Gastrocnemius medialis (tissue), 4 donors: ENCODE measurements around the gene CSTF1. TPM values are rescaled to one million over a fixed set of nuclear protein-coding genes. Genes with fewer than 3 reads are reported as not detected.
A peak's percentile ranks its signal among the peaks of the same experiment; 100 is the strongest.

Source experiments
- ATAC-seq, 2 donors: fragments of 150-250 bp; one replicate each; pipeline ENCODE4 v1.9.1; 2016
- DNase-seq, 2 donors: peaks; one replicate each; pipeline ENCODE4 v3.0.0-alpha.2; 2019
- H3K27ac ChIP-seq, 4 donors: fragments of 200-600 bp; sonication (generic); 1 replicate in 1 of 4; 2 replicates in 3 of 4; pipeline ENCODE4 v1.5.1; 2016 to 2018; ENCODE audit warnings: mild to moderate bottlenecking in 2 of 4, moderate library complexity in 1 of 4
- H3K27me3 ChIP-seq, 3 donors: fragments of 200-600 bp; sonication (generic) in 2 of 3; 1 replicate in 1 of 3; 2 replicates in 2 of 3; pipeline versions ENCODE4 v1.5.1 to v1.6.0; 2016 to 2019; ENCODE audit warnings: mild to moderate bottlenecking in 1 of 3, moderate library complexity in 1 of 3
- H3K36me3 ChIP-seq, 2 donors: fragments of 200-600 bp; sonication (generic) in 1 of 2; one replicate each; pipeline ENCODE4 v1.5.1; 2017 to 2018
- H3K4me1 ChIP-seq, 2 donors: fragments of 200-600 bp; sonication (generic) in 1 of 2; one replicate each; pipeline ENCODE4 v1.5.1; 2016 to 2017; ENCODE audit warnings: mild to moderate bottlenecking in 2 of 2
- H3K4me3 ChIP-seq, 4 donors: fragments of 200-600 bp; sonication (generic) in 3 of 4; 1 replicate in 1 of 4; 2 replicates in 3 of 4; pipeline ENCODE4 v1.5.1; 2016 to 2019; ENCODE audit warnings: mild to moderate bottlenecking in 2 of 4
- H3K9me3 ChIP-seq, 3 donors: fragments of 200-600 bp; sonication (generic) in 2 of 3; 1 replicate in 1 of 3; 2 replicates in 2 of 3; pipeline ENCODE4 v1.5.1; 2016 to 2019
- POLR2A ChIP-seq, 2 donors: fragments of 450-650 bp; IDR thresholded peaks; one replicate each; pipeline ENCODE4 v1.6.1; 2017; ENCODE audit warnings: antibody characterized with exemption in 2 of 2, mild to moderate bottlenecking in 2 of 2, moderate library complexity in 2 of 2
- in situ Hi-C, 4 donors: fragments of 200-750 bp; cut with MboI; loops; one replicate each; pipeline versions ENCODE4 v1.15.0 to v1.8.0; 2017; ENCODE audit warnings: low sequenced_read_pairs in 4 of 4
- intact Hi-C: fragments of 100-400 bp; cut with DNase I; formaldehyde crosslinking; loops from one replicate; pipeline ENCODE4 v1.15.1; 2023; ENCODE audit warnings: low total_unique reads
- total RNA-seq, 4 donors: library from RNA; depleted of rRNA; stranded (reverse); fragments of >200 nt; gene quantifications; one replicate each; pipeline versions ENCODE4 v1.1.0 to v1.2.3, GENCODE V29; 2016
- TF ChIP-seq, protein P1 (sequence below), 5 experiments: fragments of 450-650 bp in 3 of 5; fragments of 200-600 bp in 2 of 5; sonication (generic) in 2 of 5; IDR thresholded peaks in 4 of 5; conservative IDR thresholded peaks in 1 of 5; 1 replicate in 4 of 5; 2 replicates in 1 of 5; pipeline ENCODE4 v1.5.1; 2016 to 2019; ENCODE audit warnings: antibody characterized with exemption in 5 of 5, mild to moderate bottlenecking in 3 of 5, moderate library complexity in 3 of 5

The CSTF1 gene
- total RNA-seq, 4 donors from 2014 or later, result 14.2 to 23.2 (median 18.9) TPM

DNA sequence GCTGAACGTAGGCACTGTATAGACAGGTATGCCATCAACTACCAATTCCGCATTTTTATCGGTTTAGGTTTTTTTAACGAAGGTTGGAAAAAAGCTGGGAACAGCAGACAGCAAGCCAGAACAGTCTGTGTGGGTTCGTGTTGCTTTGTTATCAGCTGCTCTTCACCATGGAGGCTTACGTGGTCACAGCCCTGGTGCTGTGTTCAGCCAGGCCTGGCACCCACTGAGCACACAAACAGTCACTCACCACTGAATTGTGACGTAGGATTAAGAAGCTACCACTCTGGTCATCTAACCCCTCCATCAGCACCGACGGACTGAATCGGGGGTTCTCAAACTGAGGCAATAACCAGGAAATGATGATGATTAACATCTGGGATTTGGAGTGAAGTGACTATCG is 20.5 kb upstream of the CSTF1 start:
- no peaks in the 10 kb centered on the region for H3K9me3 ChIP-seq
- H3K27me3 ChIP-seq, result no peaks in the 10 kb centered on the region
- DNase-seq (no peak), ATAC-seq (no peak)
- in situ Hi-C loops (no loop called here), intact Hi-C loops (no loop called here)
- H3K4me1 ChIP-seq, result no peaks in the 10 kb centered on the region
- TF ChIP-seq POLR2A (IDR thresholded peaks at IDR 0.05), result no peak
- TF ChIP-seq, protein P1, sequence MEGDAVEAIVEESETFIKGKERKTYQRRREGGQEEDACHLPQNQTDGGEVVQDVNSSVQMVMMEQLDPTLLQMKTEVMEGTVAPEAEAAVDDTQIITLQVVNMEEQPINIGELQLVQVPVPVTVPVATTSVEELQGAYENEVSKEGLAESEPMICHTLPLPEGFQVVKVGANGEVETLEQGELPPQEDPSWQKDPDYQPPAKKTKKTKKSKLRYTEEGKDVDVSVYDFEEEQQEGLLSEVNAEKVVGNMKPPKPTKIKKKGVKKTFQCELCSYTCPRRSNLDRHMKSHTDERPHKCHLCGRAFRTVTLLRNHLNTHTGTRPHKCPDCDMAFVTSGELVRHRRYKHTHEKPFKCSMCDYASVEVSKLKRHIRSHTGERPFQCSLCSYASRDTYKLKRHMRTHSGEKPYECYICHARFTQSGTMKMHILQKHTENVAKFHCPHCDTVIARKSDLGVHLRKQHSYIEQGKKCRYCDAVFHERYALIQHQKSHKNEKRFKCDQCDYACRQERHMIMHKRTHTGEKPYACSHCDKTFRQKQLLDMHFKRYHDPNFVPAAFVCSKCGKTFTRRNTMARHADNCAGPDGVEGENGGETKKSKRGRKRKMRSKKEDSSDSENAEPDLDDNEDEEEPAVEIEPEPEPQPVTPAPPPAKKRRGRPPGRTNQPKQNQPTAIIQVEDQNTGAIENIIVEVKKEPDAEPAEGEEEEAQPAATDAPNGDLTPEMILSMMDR (IDR thresholded peaks at IDR 0.05 in 4 of 5, conservative IDR thresholded peaks at IDR 0.05 in 1 of 5), result no peak
- peaks cover 0 to 4% of the 10 kb centered on the region in 2 donors for H3K36me3 ChIP-seq
- H3K4me3 ChIP-seq, result no peak overlapping the region
- H3K27ac ChIP-seq, result no peak overlapping the region

DNA sequence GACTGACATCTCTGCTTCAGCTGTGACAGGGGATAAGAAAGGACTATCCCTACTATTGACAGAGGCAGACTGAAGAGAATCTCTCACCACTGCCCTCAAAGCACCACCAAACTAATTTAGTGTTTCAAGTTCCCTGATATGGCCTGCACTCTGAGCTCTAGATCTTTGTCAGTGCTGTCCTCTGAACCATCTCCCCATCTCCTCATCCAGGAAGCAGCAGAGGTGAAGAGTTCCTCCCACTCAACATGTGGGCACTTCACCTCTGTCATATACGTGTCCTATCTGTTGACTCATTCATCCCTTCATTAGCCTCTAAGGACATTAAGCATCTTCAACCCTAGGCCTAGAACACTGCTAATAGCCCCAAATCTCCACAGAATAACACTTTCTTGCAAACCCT is 19.6 kb upstream of the CSTF1 start:
- H3K36me3 ChIP-seq, result no peaks in the 10 kb centered on the region
- no peaks in the 10 kb centered on the region for H3K9me3 ChIP-seq
- in situ Hi-C loops (no loop called here), intact Hi-C loops (no loop called here)
- TF ChIP-seq, protein P1 (IDR thresholded peaks at IDR 0.05 in 4 of 5, conservative IDR thresholded peaks at IDR 0.05 in 1 of 5), result no peak
- TF ChIP-seq POLR2A (IDR thresholded peaks at IDR 0.05), result no peak
- H3K4me1 ChIP-seq, result no peaks in the 10 kb centered on the region
- no peak for DNase-seq
- no peaks in the 10 kb centered on the region for H3K27me3 ChIP-seq
- ATAC-seq, result no peak
- no peak overlapping the region for H3K27ac ChIP-seq
- no peak overlapping the region for H3K4me3 ChIP-seq

DNA sequence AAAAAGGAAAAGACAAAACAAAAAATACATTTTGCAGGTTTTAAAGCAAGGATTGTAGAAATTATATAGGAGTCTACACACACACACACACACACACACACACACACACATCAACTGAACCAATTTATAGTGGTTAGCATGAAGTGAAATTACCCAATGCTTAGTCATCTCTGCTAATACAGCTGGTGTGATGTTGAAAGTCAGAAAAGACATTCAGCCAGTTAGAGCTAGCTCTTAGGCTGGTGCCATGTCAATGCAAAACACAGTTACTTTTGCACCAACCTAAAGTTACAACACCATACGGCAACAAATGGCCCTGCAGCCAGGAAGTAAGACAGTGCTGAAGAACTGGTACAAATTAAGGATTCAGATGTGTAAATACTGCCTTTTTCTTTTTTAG is 18.5 kb upstream of the CSTF1 start:
- no peaks in the 10 kb centered on the region for H3K27me3 ChIP-seq
- H3K4me3 ChIP-seq, result no peak overlapping the region
- intact Hi-C loops, result no loop called here
- in situ Hi-C loops, result no loop called here
- H3K36me3 ChIP-seq, result no peaks in the 10 kb centered on the region
- ATAC-seq (peak in 1 of 2 donors; percentile 41), DNase-seq (no peak)
- TF ChIP-seq, protein P1 (IDR thresholded peaks at IDR 0.05 in 4 of 5, conservative IDR thresholded peaks at IDR 0.05 in 1 of 5), result no peak
- TF ChIP-seq POLR2A (IDR thresholded peaks at IDR 0.05), result no peak
- no peak overlapping the region for H3K27ac ChIP-seq
- no peaks in the 10 kb centered on the region for H3K9me3 ChIP-seq
- no peaks in the 10 kb centered on the region for H3K4me1 ChIP-seq

DNA sequence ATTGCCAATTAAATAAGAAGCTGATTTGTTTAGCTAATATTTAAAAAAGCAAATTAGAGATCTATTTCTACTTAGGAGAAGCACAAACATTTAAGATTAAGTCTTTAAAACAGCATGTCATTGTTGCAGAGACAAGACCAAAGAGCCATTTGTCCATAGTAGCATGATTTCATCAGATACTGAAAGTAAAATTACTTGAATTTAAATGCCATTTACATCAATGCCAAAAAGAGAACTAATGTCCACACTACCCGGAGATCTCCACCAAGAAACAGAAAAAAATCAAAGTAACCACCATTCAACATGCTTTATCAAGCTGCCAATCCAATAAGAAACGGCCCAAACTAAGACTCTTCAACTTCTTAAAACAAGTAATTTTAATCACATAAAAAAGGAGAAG is 16.1 kb upstream of the CSTF1 start:
- in situ Hi-C loops, result loop anchor here in 1 of 4 donors (25.0 kb wide), 1 partner anchor 1336 kb away; the partner anchor contains the start of gene PMEPA1
- H3K27me3 ChIP-seq, result no peaks in the 10 kb centered on the region
- no peaks in the 10 kb centered on the region for H3K4me1 ChIP-seq
- H3K27ac ChIP-seq, result no peak overlapping the region
- H3K4me3 ChIP-seq, result no peak overlapping the region
- no peak for ATAC-seq
- intact Hi-C loops, result no loop called here
- TF ChIP-seq, protein P1 (IDR thresholded peaks at IDR 0.05 in 4 of 5, conservative IDR thresholded peaks at IDR 0.05 in 1 of 5), result no peak
- no peak for TF ChIP-seq POLR2A (IDR thresholded peaks at IDR 0.05)
- no peaks in the 10 kb centered on the region for H3K9me3 ChIP-seq
- DNase-seq, result no peak
- no peaks in the 10 kb centered on the region for H3K36me3 ChIP-seq

DNA sequence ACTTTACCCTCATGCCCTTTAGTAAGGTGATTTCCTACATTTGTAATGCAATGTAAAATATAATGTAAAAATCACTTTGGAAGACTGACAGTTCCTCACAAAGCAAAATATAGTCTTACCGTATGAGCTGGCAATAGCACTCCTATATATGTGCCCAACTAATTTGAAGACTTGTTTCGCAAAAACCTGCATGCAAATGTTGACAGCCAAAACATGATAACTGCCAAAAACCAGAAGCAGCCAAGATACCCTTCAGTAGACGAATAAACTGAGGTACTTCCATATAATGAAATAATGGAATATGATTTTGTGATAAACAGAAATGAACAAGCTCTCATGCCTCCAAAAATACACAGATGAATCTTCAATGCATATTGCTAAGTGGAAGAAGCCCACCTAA is 14.1 kb upstream of the CSTF1 start:
- Histone ChIP-seq H3K27ac (no peak overlapping the region), H3K4me3 (no peak overlapping the region), H3K9me3 (no peaks in the 10 kb centered on the region), H3K27me3 (no peaks in the 10 kb centered on the region), H3K36me3 (no peaks in the 10 kb centered on the region), H3K4me1 (no peaks in the 10 kb centered on the region)
- ATAC-seq, result no peak
- in situ Hi-C loops, result loop anchor here in 1 of 4 donors (25.0 kb wide), 1 partner anchor 1334 kb away; the partner anchor contains the start of gene PMEPA1
- no peak for DNase-seq
- no peak for TF ChIP-seq POLR2A (IDR thresholded peaks at IDR 0.05)
- TF ChIP-seq, protein P1 (IDR thresholded peaks at IDR 0.05 in 4 of 5, conservative IDR thresholded peaks at IDR 0.05 in 1 of 5), result no peak
- intact Hi-C loops, result no loop called here
